NCI-H1694 treated with DMSO at 0.1 percent for 48 hours (cell line): ENCODE data around the gene TRIO.
"Not testable (repeated sequence)": the region's sequence is repeated elsewhere in the genome, so short reads cannot be mapped to it uniquely, and the experiment has no call there.

Source experiments
- DNase-seq: peaks from one replicate; lab custom pipeline; 2025; lab: John Stamatoyannopoulos, UW

Gene TRIO

DNA sequence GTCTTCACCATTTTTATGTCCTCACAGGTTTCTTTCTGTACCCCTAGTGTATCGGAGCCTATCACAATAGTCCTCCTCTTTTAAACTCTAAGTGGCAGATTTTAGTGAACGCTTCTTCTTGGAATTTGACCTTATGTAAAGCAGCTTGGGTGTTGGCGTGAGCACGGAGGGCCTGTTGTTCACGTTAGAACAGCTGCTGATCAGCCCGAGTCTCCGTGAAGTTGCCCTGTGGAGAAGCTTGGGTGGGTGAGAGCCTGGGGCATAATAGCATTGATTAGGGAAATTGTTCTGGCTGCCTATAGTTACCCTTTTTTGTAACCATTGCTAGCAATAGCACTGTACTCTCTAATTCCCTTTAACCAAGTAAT is 271.5 kb downstream of the TRIO start:
- DNase-seq = no peak

DNA sequence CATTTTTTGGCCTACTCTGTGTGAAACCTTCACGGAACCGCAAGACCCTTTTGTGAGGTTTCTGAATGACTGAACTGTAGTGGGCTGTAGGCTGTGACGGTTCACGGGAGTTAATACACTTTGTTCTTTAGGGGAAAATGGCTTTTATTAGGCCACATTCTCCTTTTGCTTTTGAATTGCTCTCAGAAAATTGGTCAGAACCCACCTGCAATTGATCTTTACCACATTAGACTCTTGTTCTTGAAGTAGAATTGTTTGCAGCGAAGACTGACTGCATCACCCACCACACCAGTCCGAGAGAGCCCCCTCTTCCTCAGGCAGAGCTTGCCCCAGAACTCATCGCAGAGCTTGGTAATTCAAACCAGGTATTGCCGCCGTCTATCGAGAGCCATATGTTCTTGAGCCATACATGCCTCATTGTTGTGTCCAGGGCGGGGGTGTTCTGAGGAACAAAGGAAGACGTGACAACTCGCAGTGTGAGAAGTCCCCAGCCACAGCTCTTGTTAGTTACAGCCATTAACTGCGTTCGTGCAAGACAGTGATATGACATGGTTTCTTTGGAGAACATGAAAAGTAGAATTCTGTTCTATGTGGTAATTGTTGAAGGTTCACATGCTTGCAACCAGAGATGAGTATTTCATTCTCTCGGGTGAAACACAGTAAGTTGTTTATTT is 272.0 kb downstream of the TRIO start:
- no peak for DNase-seq

DNA sequence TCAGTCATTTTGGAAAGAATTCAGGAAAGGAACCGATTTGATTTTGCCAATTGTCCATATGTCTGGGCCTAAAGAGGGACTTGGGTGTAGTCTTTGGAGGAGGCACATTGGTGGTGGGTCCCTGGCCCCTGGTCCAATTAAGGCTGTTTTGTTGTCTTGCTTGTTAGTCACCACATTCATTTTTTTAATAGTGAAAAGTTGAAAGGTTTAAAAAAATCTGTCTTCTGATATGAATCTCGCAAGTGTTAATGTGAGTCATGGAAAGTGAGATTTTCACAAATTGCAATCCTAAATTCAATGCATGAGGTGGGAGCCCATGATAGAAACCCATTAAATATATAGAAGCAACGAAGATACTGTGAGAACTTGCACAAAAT is 272.5 kb downstream of the TRIO start:
- DNase-seq = no peak

DNA sequence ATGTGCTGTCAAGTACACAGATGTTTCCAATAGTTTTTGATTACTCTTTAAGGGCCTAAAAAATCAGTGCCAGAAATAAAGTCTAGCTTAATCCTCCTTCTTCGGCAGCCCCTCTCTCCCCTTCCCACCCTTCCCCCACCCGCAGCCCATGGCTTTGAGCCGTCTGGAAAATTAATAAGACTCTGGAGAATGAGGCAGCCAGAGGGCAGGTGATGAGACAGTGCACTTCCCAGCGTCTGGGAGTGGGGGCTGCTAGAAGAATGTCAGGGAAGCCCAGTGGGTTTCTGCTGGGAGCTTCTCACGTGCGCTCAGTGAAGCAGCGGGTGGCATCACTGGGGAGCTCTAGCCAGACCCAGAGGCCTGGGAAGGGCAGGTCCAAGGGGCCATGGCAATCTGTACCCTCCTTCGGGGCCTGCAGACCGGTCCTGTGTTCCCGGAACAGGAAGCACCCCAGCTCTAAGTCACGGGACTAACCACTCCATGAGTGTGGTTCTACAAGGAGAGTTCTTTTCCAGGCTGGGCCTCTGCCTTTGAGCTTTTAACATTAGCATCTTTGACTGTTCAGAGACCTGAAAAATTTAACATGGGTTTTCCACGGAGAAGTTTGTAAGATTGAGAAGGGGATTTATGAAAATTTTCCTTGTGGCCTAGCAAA is 273.6 kb downstream of the TRIO start:
- DNase-seq = no peak

DNA sequence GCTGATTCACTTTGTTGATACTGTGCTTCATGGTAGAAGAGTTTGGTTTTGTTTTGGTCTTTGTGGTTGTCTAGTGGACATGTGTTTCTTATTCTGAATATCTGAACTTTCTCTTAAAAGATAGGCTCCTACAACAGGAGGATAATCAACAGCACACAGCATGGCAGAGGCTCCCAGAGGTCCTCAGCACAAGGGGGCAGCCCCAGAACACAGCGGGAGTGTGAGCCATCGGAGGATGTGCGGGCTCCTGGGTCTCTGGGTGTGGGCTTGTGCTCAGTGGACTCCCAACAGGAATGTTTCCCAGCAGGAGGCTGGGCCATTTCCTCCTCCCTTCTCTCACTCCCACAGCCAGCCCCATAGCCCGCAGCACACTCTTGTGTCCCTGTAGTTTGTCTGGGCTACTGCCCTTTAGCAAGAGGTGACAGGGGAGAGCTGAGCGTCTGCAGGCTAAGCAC is 274.2 kb downstream of the TRIO start:
- DNase-seq = no peak

DNA sequence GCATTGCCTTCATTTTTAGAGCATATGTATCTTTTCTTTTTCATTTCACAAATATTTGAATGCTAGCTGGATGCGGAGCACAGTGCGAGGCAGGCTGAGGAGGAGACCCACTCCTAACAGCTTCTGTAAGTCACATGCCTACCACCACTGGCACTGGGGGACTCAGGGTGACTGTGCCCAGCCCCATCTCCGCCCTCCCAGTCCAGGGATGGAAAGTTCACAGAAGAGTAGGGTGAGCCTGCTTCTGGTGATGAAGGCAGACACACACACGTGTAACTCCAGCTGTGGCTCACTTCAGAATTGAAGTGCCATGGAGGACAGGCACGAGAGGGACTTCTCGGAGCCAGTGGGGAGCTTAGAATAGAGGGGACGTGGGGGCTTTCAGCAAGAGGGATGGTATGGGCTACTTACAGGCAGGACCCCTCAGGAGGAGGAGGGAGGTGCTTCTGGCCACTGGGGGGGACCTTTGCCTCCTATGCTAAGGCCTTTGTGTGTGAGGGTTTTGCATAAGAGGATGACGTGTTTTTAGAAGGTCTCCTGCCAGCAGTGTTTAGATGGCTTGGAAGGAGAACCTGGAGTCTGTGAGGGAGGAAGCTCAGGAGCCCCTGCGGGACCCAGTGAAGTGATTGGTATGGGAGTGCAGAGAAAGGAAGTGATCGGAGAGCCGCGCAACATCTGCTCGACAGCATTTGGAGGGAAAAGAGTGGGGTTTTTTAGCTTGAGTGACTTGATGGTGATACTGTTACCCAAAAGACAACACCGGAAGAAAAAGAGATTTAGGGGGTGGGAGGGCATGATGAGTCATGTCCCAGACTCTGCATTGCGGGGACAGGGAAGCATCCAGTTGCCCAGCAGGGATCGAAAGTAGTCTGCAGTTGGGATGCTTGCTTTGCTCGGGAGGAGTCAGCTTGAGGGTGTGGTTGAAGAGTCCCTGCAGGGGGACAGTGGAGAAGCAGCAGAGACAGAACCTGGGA is 274.9 kb downstream of the TRIO start:
- DNase-seq = no peak

DNA sequence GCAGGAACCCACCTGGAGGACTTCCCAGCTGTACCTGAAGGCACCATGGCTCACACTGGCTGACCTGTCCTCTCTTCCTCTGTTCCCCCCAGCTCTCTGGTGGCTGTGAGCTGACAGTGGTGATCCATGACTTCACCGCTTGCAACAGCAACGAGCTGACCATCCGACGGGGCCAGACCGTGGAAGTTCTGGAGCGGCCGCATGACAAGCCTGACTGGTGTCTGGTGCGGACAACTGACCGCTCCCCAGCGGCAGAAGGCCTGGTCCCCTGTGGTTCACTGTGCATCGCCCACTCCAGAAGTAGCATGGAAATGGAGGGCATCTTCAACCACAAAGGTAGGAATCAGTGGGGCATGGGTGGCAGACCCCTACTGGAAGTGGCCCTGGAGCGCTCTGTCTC is 276.5 kb downstream of the TRIO start:
- no peak for DNase-seq

DNA sequence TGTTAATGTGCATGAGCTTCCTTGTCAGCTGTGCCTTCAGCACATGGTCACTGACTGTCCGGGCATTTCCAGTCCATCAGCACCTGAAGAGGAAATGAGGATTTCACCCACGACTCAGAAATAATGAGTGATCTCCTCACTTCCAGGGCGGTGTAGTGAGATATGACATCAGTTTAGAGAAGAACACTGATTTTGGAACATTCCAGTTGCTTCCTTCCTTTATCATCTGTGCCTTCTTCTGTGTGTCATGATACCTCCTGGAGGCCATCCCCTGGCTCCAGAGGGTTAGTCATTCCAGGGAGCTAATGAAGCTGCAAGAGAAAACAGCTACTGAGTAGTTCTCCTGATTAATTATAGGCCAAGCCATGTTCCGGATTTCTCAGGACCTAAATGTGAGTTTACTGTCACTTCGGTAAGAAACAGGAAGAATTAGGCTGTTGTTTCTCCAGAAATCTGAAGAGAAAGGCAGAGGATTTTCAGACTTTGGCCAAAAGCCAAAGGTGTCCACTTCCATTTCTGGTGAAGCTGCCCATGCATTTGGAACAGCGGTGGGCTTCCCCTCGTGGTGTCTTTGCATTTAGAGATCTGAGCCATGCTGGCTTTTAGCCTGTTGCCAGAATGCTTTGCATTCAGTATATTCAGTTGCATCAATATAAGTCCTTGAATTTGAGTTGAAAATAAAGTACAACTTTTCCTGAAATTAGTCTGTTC is 277.1 kb downstream of the TRIO start:
- no peak for DNase-seq

DNA sequence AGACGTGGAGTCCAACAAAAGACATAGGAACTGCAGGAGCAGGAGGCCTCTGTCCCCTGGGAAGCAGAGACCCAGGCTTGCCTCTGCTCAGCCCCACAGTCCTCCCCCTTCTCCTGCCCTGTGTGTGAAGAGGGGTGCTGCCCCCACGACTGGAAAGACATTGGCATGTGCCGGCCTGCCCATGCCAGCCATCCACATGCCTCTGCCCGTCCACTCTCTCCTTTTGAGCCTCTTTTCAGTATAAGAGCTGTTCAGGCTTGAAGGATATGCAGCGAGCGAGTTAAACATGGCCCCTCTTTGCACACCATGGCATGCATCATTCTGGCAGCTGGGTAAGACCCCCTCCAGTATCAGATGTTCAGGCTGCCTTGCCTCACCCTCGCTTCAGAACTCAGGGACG is 278.7 kb downstream of the TRIO start:
- no peak for DNase-seq

DNA sequence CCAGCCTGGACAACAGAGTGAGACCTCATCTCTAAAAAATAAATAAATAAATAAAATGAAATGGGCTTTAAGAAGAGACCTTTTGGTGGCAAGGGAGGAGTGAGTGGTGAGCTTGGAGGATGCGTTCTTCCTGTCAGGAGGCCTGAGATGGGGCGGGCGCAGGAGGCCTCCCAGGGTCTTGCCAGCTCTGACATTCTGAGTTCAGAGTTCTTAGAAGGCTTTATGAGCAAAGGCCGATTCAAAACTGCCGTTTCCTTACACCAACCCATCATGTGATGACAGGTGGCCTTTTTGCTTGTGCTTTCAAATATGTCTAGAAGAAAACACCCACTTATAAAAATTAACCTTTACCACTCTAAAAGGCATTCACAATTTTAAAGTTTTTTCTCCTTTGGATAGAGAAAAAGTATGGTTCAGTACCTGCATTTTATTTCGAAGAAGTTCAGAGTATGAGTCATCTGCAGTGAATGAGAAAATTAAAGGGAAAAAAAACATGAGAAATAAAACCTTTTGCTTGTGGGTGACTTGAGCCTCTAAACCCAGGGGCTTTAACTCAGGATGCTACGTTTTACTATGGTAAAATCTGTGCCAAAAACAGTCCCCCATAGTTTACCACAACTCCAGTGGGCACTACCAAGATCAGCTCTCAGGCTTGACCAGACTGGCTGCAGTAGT is 281.0 kb downstream of the TRIO start:
- DNase-seq = no peak

DNA sequence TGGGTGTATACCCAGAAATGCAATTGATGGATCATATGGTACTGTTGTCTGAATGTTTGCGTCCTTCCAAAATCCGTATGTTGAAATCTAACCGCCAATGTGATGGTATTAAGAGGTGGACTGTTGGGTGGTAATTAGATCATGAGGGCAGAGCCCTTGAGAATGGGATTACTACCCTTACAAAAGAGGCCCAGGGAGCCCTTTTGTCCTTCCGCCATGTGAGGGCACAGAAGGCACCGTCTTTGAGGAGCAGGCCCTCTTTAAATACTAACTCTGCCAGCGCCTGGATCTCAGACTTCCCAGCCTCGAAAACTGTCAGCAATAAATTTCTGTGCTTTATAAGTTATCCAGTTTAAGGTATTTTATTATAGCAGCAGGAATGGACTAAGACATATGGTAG is 282.4 kb downstream of the TRIO start:
- DNase-seq = no peak

DNA sequence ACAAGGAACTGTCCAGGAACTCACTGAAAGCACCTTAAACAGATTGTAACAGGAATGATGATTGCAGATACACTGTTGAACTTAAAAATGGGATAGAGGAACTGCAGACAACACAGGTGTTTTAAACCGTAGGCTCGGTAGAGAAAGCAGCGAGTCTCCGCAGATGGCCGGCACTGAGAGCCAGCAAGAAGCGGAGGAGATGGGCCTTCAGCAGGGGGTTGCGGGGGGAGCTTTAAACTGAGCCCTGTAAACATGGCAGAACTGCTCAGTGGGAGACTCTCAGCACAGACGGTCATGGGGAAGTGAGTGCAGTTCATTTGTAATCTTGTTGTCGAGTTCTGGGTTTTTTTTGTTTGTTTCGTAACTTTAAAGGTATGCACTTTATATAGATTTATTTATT is 283.4 kb downstream of the TRIO start:
- no peak for DNase-seq

DNA sequence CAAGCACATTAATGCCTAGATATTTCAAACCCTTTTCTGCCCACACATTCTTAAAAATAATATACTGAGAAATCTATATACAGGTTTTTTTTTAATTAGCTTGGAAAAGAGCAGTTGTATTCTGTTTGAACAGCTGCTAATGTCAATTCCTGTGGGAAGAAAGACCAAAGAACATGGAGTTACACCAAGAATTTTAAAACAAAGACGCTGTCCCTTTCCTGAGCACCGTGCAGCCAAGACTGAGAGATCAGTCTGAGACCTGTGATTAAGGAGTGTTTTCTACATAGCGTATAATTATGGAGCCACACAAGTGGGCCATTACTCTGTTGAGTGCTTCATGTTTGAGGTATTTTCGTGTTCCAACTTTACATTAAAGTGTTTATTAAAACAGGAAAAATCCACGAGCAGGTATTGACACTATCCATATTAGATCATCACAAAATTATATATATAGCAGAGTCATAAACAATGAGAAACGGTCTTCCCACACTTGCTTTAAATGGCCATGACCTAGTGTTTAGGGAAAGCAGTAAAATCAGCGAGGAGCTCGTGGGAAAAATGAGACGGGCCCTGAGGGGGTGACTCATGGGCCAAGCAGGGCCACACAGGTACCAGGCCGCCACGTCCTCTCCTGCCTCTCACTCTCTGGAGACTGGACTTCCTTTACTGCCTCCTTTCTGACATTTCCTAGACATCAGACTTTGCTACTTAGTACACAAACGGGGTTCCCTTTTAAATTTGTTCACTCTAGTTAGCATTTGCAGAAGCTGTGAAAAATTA is 285.4 kb downstream of the TRIO start:
- DNase-seq = no peak

DNA sequence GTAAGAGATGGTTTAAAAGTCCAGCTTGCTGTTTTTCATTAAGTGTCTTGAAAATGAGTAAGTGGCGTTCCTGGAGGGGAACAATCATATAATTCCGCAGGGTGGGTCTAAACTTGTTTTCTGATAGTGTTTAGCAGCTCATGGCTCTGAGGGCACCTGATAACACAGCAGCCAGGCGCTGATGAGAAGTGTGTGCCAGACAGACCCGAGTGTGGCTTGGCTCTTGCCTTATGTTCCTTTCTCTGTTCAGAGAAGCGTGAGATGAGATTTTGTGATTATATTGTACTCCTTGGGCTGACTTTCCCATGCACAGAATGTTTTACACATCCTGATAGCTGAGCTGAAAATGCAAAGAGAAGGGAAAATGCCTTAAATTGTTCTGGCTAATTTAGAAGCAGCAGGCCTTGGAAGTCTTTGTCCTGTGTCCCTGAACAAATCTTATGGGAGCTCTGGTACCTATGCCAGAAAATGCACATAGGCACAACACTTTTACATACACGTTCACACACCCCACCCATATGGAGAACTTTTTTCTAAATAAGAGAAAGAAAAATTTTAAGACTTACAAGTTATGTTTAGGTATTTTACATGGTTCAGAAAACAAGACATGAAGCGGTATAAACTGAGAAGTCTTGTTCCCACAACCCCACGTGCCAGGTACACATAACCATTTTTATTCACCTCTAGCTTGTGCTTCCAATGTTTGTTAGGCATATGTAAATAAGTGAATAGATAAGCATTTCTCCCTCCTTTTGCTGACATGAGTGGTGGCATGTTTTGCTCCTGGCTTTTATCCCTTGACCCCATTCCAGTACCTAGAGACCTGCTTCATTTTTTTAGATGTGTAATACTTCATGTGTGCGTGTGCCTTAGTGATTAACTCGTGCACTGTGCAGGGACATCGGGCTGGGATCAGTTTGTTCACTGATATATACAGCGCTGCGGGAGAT is 286.2 kb downstream of the TRIO start:
- DNase-seq = peak; percentile 54

DNA sequence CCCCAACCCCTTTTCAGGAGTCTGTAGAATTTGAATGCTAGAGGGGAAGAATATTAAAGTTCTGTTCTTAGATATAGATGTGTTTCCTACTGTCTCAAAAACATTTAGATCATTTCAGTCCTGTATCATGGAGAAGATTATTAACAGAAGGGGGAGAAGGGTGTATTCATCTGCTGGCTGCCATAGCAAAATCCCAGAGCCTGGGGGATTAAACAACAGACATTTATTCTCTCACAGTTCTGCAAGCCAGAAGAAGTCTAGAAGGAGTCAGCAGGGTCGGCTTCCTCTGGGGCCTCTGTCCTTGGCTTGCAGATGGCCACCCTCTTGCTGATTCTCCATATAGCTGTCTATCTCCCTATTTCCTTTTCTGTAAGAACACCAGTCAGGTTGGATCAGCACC is 288.4 kb downstream of the TRIO start:
- DNase-seq = no peak

DNA sequence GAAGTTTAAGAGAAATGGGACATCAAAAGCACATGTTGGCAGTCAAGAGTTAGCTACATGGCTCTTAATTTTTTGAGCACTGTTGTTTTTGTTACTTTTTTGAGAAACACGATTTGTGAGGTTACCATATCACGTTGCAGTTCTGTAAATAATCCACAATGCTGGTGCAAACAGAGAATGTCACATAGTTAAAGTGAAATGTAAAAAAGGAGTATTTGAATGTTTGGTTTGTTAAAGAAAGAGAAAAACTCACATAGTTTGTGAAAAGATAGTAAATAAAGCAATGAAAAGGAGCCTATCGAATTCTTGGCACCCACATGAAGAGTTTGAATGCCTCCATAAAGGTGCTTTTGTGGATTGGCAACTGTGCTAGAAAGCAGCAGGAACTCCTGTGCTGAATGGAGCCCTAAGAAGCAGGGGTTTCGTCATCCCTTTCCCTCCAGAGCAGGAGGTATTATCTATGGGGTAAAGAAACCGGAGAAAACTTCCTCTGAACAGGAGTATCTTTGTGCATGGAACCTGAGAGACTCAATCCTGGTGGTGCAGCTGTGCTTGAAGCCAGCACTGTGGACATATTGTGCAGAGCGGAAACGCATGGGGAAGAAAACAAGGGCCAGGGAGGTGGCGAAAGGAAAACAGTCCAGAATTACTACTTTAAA is 289.9 kb downstream of the TRIO start:
- DNase-seq = no peak

DNA sequence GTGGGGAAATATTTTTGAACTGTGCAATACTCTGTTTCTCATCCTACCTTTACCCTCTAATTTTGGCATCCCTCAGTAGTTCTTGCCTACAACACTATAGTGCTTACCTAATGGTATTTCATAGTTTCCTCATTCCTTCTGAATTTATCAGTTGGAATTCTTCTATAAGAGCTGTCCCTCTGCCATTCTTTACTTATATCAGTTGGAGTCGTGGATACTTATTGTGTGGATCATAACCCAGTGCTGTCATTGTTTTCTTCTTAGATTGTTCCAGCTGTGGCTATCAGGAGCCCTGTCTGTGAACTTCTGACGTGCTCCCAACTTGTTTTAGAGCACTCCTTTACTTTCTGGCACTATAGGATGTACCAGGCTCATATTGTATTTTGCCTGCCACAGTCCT is 292.3 kb downstream of the TRIO start:
- DNase-seq = no peak

DNA sequence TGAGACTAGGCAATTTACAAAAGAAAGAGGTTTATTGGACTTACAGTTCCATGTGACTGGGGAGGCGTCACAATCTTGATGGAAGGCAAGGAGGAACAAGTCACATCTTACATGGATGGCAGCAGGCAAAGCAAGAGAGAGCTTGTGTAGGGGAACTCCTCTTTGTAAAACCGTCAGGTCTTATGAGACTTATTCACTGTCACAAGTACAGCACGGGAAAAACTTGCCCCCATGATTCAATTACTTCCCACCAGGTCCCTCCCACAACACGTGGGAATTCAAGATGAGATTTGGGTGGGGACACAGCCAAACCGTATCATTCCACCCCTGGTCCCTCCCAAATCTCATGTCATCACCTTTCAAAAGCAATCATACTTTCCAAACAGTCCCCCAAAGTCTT is 293.0 kb downstream of the TRIO start:
- not testable (repeated sequence) for DNase-seq
